Loucy (cell line): ENCODE data around the gene PPP4R4.

ENCODE experiments used
- H2AFZ ChIP-seq: fragments of 200-600 bp; sonication (generic); 2 replicates; pipeline ENCODE4 v1.6.0; 2016; ENCODE audit warnings: antibody characterized with exemption, mild to moderate bottlenecking, low read length, moderate library complexity
- H3F3A ChIP-seq: fragments of 200-600 bp; 2 replicates; pipeline ENCODE4 v1.6.0; 2016; ENCODE audit warnings: antibody characterized with exemption, low read depth, mild to moderate bottlenecking
- H3K27me3 ChIP-seq: fragments of 200-600 bp; sonication (generic); 2 replicates; pipeline ENCODE4 v1.6.1; 2014; ENCODE audit warnings: low read length, mild to moderate bottlenecking; ENCODE audit not compliant: insufficient read depth, poor library complexity, severe bottlenecking
- H3K36me3 ChIP-seq: fragments of 200-600 bp; sonication (generic); 2 replicates; pipeline ENCODE4 v1.6.1; 2016; ENCODE audit warnings: low read length; ENCODE audit not compliant: insufficient read depth
- H3K4me1 ChIP-seq: fragments of 200-600 bp; sonication (generic); 2 replicates; pipeline ENCODE4 v1.5.1; 2014; ENCODE audit warnings: low read length, mild to moderate bottlenecking; ENCODE audit not compliant: insufficient read depth, poor library complexity, severe bottlenecking
- H3K4me2 ChIP-seq: fragments of 200-600 bp; sonication (generic); 2 replicates; pipeline ENCODE4 v1.6.0; 2014; ENCODE audit warnings: antibody characterized with exemption, low read length, low read depth, mild to moderate bottlenecking; ENCODE audit not compliant: poor library complexity, severe bottlenecking
- H3K4me3 ChIP-seq: fragments of 200-600 bp; sonication (generic); 2 replicates; pipeline ENCODE4 v1.5.1; 2014; ENCODE audit warnings: low read length, mild to moderate bottlenecking, mixed read lengths; ENCODE audit not compliant: poor library complexity, severe bottlenecking
- H3K79me2 ChIP-seq: fragments of 200-600 bp; sonication (generic); 2 replicates; pipeline ENCODE4 v1.6.1; 2014; ENCODE audit warnings: low read length; ENCODE audit not compliant: insufficient read depth
- H3K9ac ChIP-seq: fragments of 200-600 bp; sonication (generic); 2 replicates; pipeline ENCODE4 v1.6.0; 2014; ENCODE audit warnings: mild to moderate bottlenecking, low read depth, low read length, moderate library complexity; ENCODE audit not compliant: poor library complexity, severe bottlenecking
- H3K9me2 ChIP-seq: fragments of 200-600 bp; sonication (generic); replicated peaks from 2 replicates; pipeline ENCODE4 v1.6.1; 2016; ENCODE audit warnings: low read depth, low read length, mixed read lengths
- H3K9me3 ChIP-seq: fragments of 200-600 bp; sonication (generic); 2 replicates; pipeline ENCODE4 v1.6.1; 2014; ENCODE audit warnings: mild to moderate bottlenecking, antibody characterized with exemption, low read length, low read depth; ENCODE audit not compliant: insufficient read depth
- H4K20me1 ChIP-seq: fragments of 200-600 bp; sonication (generic); 2 replicates; pipeline ENCODE4 v1.6.0; 2014; ENCODE audit warnings: antibody characterized with exemption, low read length, mild to moderate bottlenecking; ENCODE audit not compliant: insufficient read depth, poor library complexity, severe bottlenecking
- CTCF ChIP-seq: fragments of 200-600 bp; sonication (generic); conservative IDR thresholded peaks from 2 replicates; pipeline ENCODE4 v1.5.1; 2014; ENCODE audit warnings: mild to moderate bottlenecking, antibody characterized with exemption, low read length
- EZH2phosphoT487 ChIP-seq: fragments of 200-600 bp; IDR thresholded peaks from 2 replicates; pipeline ENCODE4 v1.6.1; 2018; ENCODE audit warnings: antibody characterized with exemption, mild to moderate bottlenecking, moderate library complexity, borderline replicate concordance

Gene PPP4R4

GRCh38 chr14:94164685-94165431, 9.3 kb upstream of the PPP4R4 start:
- Histone ChIP-seq H3K9ac (no peak overlapping the region), H3K4me1 (peaks cover 4% of the 10 kb centered on the region), H3K4me3 (no peak overlapping the region), H2AFZ (no peak overlapping the region), H3K9me2 (no peaks in the 10 kb centered on the region), H3K9me3 (no peaks in the 10 kb centered on the region), H4K20me1 (no peaks in the 10 kb centered on the region), H3K27me3 (no peaks in the 10 kb centered on the region), H3K36me3 (no peaks in the 10 kb centered on the region), H3F3A (no peaks in the 10 kb centered on the region), H3K4me2 (no peak overlapping the region), H3K79me2 (no peaks in the 10 kb centered on the region)
- TF ChIP-seq EZH2phosphoT487 (no peak), CTCF (no peak)

GRCh38 chr14:94165744-94166143, 8.4 kb upstream of the PPP4R4 start:
- H2AFZ ChIP-seq = no peak overlapping the region
- H3K9me3 ChIP-seq = no peaks in the 10 kb centered on the region
- H3K79me2 ChIP-seq = no peaks in the 10 kb centered on the region
- H3K9ac ChIP-seq = no peak overlapping the region
- H3K9me2 ChIP-seq = no peaks in the 10 kb centered on the region
- no peaks in the 10 kb centered on the region for H3F3A ChIP-seq
- H3K4me1 ChIP-seq = peaks cover 4% of the 10 kb centered on the region
- no peak overlapping the region for H3K4me2 ChIP-seq
- no peak overlapping the region for H3K4me3 ChIP-seq
- TF ChIP-seq CTCF (no peak), EZH2phosphoT487 (no peak)
- H4K20me1 ChIP-seq = no peaks in the 10 kb centered on the region
- no peaks in the 10 kb centered on the region for H3K36me3 ChIP-seq
- H3K27me3 ChIP-seq = no peaks in the 10 kb centered on the region

- Histone ChIP-seq H3K27me3 (no peaks in the 10 kb centered on the region), H3K9me2 (no peaks in the 10 kb centered on the region), H3K9ac (no peak overlapping the region), H2AFZ (no peak overlapping the region), H3K36me3 (no peaks in the 10 kb centered on the region), H3F3A (peaks cover 1% of the 10 kb centered on the region; the same call in 1 of the 2 replicates), H4K20me1 (no peaks in the 10 kb centered on the region), H3K9me3 (no peaks in the 10 kb centered on the region), H3K79me2 (no peaks in the 10 kb centered on the region), H3K4me2 (no peak overlapping the region), H3K4me1 (peaks cover 9% of the 10 kb centered on the region), H3K4me3 (no peak overlapping the region)
- TF ChIP-seq CTCF = no peak
Observed at GRCh38 chr14:94170136-94170535, 4.0 kb upstream of the PPP4R4 start.
